ENCODE measurements around the gene ANAPC16.
A peak's percentile ranks its signal among the peaks of the same experiment; 100 is the strongest.
"Not testable (repeated sequence)": the region's sequence is repeated elsewhere in the genome, so short reads cannot be mapped to it uniquely, and the experiment has no call there.

ANAPC16 gene

DNA sequence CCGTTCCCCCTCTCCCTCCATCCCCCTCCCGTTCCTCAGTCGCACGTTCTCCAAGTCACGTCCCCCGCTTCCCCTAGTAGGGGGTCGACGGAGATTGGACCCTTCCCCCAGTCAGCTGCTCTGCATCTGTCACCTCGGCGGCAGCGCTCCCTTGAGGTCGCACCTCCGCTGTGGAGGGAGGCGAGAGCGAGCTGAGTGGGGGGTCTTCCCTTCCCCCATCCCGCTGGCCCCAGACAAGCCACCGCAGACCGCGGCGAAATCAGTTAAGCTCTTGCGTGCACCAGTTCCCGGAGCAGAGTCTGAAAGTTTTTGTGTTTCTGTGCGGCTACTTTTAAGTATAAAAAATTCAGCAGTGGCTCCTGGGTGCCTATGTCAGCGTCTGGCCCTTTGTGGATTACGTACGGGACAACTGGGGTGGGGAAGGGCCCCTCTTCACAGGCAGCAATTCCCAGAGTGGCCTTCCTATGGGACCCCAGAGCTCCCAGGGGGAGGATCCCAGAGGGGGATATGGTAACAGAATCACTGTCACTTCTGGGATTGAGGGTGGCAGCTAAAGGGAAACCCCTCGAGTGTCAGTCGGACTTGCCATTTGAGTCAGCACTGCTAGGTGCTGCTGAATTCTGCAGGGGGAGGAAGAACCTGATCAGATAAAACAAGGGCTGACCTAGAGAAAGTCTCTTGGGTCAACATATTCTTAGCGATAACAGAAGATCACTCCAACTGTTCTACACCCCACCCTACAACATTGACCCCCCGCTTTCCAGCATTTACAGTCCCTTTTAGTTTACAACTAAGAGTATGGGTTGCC is 45.4 kb downstream of the ANAPC16 start:
- Histone ChIP-seq H3K27ac (ENCODE audit: low read depth, low read length) (peak overlapping the region; percentile 89), H3K9me3 (ENCODE audit: control insufficient read depth in 1 of 2, low read length in 2 of 2) (no peaks in the 10 kb centered on the region), H3K36me3 (ENCODE audit: control insufficient read depth in 1 of 2, insufficient read depth in 2 of 2, low read length in 2 of 2) (no peaks in the 10 kb centered on the region), H3K27me3 (ENCODE audit: control insufficient read depth in 1 of 2, insufficient read depth in 2 of 2, low read length in 2 of 2) (no peaks in the 10 kb centered on the region), H3K4me3 (ENCODE audit: low read depth in 1 of 2, low read length in 2 of 2) (peak overlapping the region; percentile 67 to 84), H3K4me1 (ENCODE audit: control insufficient read depth in 1 of 2, insufficient read depth in 2 of 2, low read length in 2 of 2) (peaks cover 36 to 43% of the 10 kb centered on the region in 2 donors), H3K9ac (ENCODE audit: low read depth in 1 of 2, low read length in 2 of 2) (peak overlapping the region; percentile 69 to 85)

DNA sequence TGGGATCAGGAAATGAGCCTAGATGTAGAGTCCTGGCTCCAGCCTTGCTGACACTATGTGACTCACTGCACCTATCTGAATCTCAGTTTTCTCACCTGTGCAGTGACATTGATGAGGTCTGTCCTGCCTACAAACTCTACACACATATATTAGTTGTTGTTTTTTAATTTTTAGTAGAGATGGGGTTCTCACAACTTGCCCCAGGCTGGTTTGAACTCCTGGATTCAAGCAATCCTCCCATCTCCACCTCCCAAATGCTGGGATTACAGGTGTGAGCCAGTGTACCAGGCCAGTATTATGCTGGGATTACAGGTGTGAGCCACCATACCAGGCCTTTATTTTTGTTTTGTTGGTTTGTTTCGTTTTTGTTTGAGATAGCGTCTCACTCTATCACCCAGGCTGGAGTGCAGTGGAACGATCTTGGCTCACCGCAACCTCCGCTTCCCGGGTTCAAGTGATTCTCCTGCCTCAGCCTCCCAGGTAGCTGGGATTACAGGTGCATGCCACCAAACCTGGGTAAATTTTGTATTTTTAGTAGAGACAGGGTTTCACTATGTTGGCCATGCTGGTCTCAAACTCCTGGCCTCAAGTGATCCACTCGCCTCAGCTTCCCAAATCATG is 46.1 kb downstream of the ANAPC16 start:
- no peaks in the 10 kb centered on the region for H3K36me3 ChIP-seq (ENCODE audit: control insufficient read depth in 1 of 2, insufficient read depth in 2 of 2, low read length in 2 of 2)
- H3K4me1 ChIP-seq (ENCODE audit: control insufficient read depth in 1 of 2, insufficient read depth in 2 of 2, low read length in 2 of 2), result peaks cover 34 to 42% of the 10 kb centered on the region in 2 donors
- peak overlapping the region; percentile 4 for H3K27ac ChIP-seq (ENCODE audit: low read depth, low read length)
- peak overlapping the region; percentile 67 to 84 for H3K4me3 ChIP-seq (ENCODE audit: low read depth in 1 of 2, low read length in 2 of 2)
- peak overlapping the region; percentile 69 to 85 for H3K9ac ChIP-seq (ENCODE audit: low read depth in 1 of 2, low read length in 2 of 2)
- no peaks in the 10 kb centered on the region for H3K9me3 ChIP-seq (ENCODE audit: control insufficient read depth in 1 of 2, low read length in 2 of 2)
- no peaks in the 10 kb centered on the region for H3K27me3 ChIP-seq (ENCODE audit: control insufficient read depth in 1 of 2, insufficient read depth in 2 of 2, low read length in 2 of 2)

- Histone ChIP-seq H3K36me3 (ENCODE audit: control insufficient read depth in 1 of 2, insufficient read depth in 2 of 2, low read length in 2 of 2) (no peaks in the 10 kb centered on the region), H3K27me3 (ENCODE audit: control insufficient read depth in 1 of 2, insufficient read depth in 2 of 2, low read length in 2 of 2) (no peaks in the 10 kb centered on the region), H3K4me1 (ENCODE audit: control insufficient read depth in 1 of 2, insufficient read depth in 2 of 2, low read length in 2 of 2) (peaks cover 29 to 37% of the 10 kb centered on the region in 2 donors), H3K9me3 (ENCODE audit: control insufficient read depth in 1 of 2, low read length in 2 of 2) (no peaks in the 10 kb centered on the region), H3K4me3 (ENCODE audit: low read depth in 1 of 2, low read length in 2 of 2) (no peak overlapping the region), H3K9ac (ENCODE audit: low read depth in 1 of 2, low read length in 2 of 2) (no peak overlapping the region), H3K27ac (ENCODE audit: low read depth, low read length) (peak overlapping the region; percentile 46)
Observed at GRCh38 chr10:72263613-72264241, 47.9 kb downstream of the ANAPC16 start.

DNA sequence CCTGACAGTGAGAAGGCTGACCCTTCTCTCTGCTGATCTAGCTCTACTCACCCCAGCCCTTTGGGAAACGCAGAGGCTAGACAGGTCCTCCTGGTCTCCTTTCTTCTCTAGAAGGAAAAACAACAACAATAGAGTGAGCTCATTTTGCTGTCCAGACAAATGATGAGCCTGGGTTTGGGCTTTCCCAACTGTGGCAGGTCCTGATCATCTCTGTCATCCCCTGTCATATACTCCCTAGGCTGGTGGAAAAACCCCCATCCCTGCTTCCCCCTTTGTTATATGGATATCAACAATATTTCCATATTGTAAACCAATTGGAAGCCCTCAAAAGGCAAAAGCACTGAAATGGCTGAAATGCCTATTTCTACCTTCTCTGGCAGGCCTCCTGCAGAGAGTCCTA is 48.7 kb downstream of the ANAPC16 start:
- Histone ChIP-seq H3K9me3 (ENCODE audit: control insufficient read depth in 1 of 2, low read length in 2 of 2) (no peaks in the 10 kb centered on the region), H3K36me3 (ENCODE audit: control insufficient read depth in 1 of 2, insufficient read depth in 2 of 2, low read length in 2 of 2) (no peaks in the 10 kb centered on the region), H3K27ac (ENCODE audit: low read depth, low read length) (no peak overlapping the region), H3K27me3 (ENCODE audit: control insufficient read depth in 1 of 2, insufficient read depth in 2 of 2, low read length in 2 of 2) (no peaks in the 10 kb centered on the region), H3K9ac (ENCODE audit: low read depth in 1 of 2, low read length in 2 of 2) (no peak overlapping the region), H3K4me1 (ENCODE audit: control insufficient read depth in 1 of 2, insufficient read depth in 2 of 2, low read length in 2 of 2) (peaks cover 27 to 33% of the 10 kb centered on the region in 2 donors), H3K4me3 (ENCODE audit: low read depth in 1 of 2, low read length in 2 of 2) (no peak overlapping the region)

- H3K4me3 ChIP-seq (ENCODE audit: low read depth in 1 of 2, low read length in 2 of 2), result no peak overlapping the region
- H3K9ac ChIP-seq (ENCODE audit: low read depth in 1 of 2, low read length in 2 of 2), result no peak overlapping the region
- no peaks in the 10 kb centered on the region for H3K27me3 ChIP-seq (ENCODE audit: control insufficient read depth in 1 of 2, insufficient read depth in 2 of 2, low read length in 2 of 2)
- peaks cover 18 to 24% of the 10 kb centered on the region in 2 donors for H3K4me1 ChIP-seq (ENCODE audit: control insufficient read depth in 1 of 2, insufficient read depth in 2 of 2, low read length in 2 of 2)
- H3K36me3 ChIP-seq (ENCODE audit: control insufficient read depth in 1 of 2, insufficient read depth in 2 of 2, low read length in 2 of 2), result no peaks in the 10 kb centered on the region
- no peak overlapping the region for H3K27ac ChIP-seq (ENCODE audit: low read depth, low read length)
- no peaks in the 10 kb centered on the region for H3K9me3 ChIP-seq (ENCODE audit: control insufficient read depth in 1 of 2, low read length in 2 of 2)
Observed at GRCh38 chr10:72265508-72265907, 49.7 kb downstream of the ANAPC16 start.

DNA sequence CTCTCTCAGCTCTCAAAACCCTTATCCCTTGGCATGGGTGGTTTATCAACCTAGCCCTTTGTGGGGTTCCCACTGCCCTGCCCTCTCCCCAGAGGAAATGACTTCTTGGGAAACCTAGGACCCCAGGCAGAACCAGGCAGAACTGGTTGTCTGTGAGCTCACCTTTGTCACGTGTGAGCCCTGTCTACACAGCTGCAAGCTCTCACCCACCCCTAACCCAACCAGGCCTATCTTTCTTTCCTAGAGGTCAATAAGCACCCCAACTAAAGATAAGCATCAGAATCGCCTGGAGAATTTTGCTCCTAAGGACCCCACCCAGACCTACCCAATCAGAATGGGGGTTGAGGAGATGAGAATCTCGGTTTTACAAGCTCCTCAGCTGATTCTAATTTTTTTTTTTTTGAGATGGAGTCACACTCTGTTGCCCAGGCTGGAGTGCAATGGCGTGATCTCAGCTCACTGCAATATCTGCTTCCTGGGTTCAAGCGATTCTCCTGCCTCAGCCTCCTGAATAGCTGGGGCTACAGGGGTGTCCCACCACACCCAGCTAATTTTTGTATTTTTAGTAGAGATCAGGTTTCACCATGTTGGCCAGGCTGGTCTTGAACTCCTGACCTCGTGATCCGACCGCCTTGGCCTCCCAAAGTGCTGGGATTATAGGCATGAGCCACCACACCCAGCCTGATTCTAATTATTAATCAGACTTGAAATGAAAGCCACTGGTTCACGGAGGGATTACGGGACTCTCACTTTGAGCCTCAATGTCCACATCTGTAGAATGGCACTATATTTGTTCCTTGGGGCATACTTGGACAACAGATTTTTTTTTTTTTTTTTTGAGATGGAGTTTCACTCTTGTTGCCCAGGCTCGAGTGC is 50.4 kb downstream of the ANAPC16 start:
- Histone ChIP-seq H3K4me1 (ENCODE audit: control insufficient read depth in 1 of 2, insufficient read depth in 2 of 2, low read length in 2 of 2) (peaks cover 14 to 19% of the 10 kb centered on the region in 2 donors), H3K36me3 (ENCODE audit: control insufficient read depth in 1 of 2, insufficient read depth in 2 of 2, low read length in 2 of 2) (no peaks in the 10 kb centered on the region), H3K9ac (ENCODE audit: low read depth in 1 of 2, low read length in 2 of 2) (no peak overlapping the region), H3K9me3 (ENCODE audit: control insufficient read depth in 1 of 2, low read length in 2 of 2) (no peaks in the 10 kb centered on the region), H3K4me3 (ENCODE audit: low read depth in 1 of 2, low read length in 2 of 2) (no peak overlapping the region), H3K27ac (ENCODE audit: low read depth, low read length) (no peak overlapping the region), H3K27me3 (ENCODE audit: control insufficient read depth in 1 of 2, insufficient read depth in 2 of 2, low read length in 2 of 2) (no peaks in the 10 kb centered on the region)

GRCh38 chr10:72267381-72267780 is 51.6 kb downstream of the ANAPC16 start:
- Histone ChIP-seq H3K36me3 (ENCODE audit: control insufficient read depth in 1 of 2, insufficient read depth in 2 of 2, low read length in 2 of 2) (no peaks in the 10 kb centered on the region), H3K27me3 (ENCODE audit: control insufficient read depth in 1 of 2, insufficient read depth in 2 of 2, low read length in 2 of 2) (no peaks in the 10 kb centered on the region), H3K27ac (ENCODE audit: low read depth, low read length) (no peak overlapping the region), H3K4me1 (ENCODE audit: control insufficient read depth in 1 of 2, insufficient read depth in 2 of 2, low read length in 2 of 2) (peaks cover 9 to 12% of the 10 kb centered on the region in 2 donors), H3K9me3 (ENCODE audit: control insufficient read depth in 1 of 2, low read length in 2 of 2) (no peaks in the 10 kb centered on the region), H3K9ac (ENCODE audit: low read depth in 1 of 2, low read length in 2 of 2) (no peak overlapping the region), H3K4me3 (ENCODE audit: low read depth in 1 of 2, low read length in 2 of 2) (no peak overlapping the region)

GRCh38 chr10:72267819-72268399 is 52.1 kb downstream of the ANAPC16 start:
- Histone ChIP-seq H3K9ac (ENCODE audit: low read depth in 1 of 2, low read length in 2 of 2) (no peak overlapping the region), H3K9me3 (ENCODE audit: control insufficient read depth in 1 of 2, low read length in 2 of 2) (no peaks in the 10 kb centered on the region), H3K36me3 (ENCODE audit: control insufficient read depth in 1 of 2, insufficient read depth in 2 of 2, low read length in 2 of 2) (no peaks in the 10 kb centered on the region), H3K27me3 (ENCODE audit: control insufficient read depth in 1 of 2, insufficient read depth in 2 of 2, low read length in 2 of 2) (no peaks in the 10 kb centered on the region), H3K4me3 (ENCODE audit: low read depth in 1 of 2, low read length in 2 of 2) (no peak overlapping the region), H3K27ac (ENCODE audit: low read depth, low read length) (no peak overlapping the region), H3K4me1 (ENCODE audit: control insufficient read depth in 1 of 2, insufficient read depth in 2 of 2, low read length in 2 of 2) (peaks cover 13 to 16% of the 10 kb centered on the region in 2 donors)

DNA sequence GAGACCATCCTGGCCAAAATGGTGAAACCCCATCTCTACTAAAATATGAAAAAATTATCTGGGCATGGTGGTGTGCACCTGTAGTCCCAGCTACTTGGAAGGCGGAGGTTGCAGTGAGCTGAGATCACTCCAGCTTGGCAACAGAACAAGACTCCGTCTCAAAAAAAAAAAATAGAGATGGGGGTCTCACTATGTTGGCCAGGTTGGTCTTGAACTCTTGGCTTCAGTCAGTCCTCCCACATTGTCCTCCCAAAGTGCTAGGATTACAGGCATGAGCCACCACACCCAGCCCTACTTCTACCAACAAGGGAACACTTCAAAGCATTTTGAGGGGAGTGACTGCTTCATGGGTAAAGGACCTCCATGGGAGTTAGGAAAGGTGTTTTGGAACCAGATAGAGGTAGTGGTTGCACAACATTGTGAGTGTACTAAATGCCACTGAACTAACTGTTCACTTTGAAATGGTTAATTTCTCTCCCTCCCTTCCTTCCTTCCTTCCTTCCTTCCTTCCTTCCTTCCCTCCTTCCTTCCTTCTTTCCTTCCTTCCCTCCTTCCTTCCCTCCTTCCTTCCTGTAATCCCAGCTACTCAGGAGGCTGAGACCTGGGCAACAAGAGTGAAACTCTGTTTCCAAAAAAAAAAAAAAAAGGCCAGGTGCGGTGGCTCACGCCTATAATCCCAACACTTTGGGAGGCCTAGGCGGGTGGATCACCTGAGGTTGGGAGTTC is 52.8 kb downstream of the ANAPC16 start:
- not testable (repeated sequence) for H3K27me3 ChIP-seq (ENCODE audit: control insufficient read depth in 1 of 2, insufficient read depth in 2 of 2, low read length in 2 of 2); H3K27ac ChIP-seq (ENCODE audit: low read depth, low read length); H3K9ac ChIP-seq (ENCODE audit: low read depth in 1 of 2, low read length in 2 of 2); H3K36me3 ChIP-seq (ENCODE audit: control insufficient read depth in 1 of 2, insufficient read depth in 2 of 2, low read length in 2 of 2); H3K4me3 ChIP-seq (ENCODE audit: low read depth in 1 of 2, low read length in 2 of 2); H3K9me3 ChIP-seq (ENCODE audit: control insufficient read depth in 1 of 2, low read length in 2 of 2)
- peaks cover 11 to 12% of the 10 kb centered on the region in 2 donors for H3K4me1 ChIP-seq (ENCODE audit: control insufficient read depth in 1 of 2, insufficient read depth in 2 of 2, low read length in 2 of 2)

Measured in duodenal mucosa (tissue), 2 donors.